ENCODE measurements around the gene FCHSD2.

FCHSD2 gene

GRCh38 chr11:72930008-72930407, 212.1 kb downstream of the FCHSD2 start:
- TF ChIP-seq FOXP2 (optimal IDR thresholded peaks at IDR 0.05; ENCODE audit: borderline replicate concordance, extremely low read depth, extremely low read length, insufficient read depth) (no peak), SIN3A (IDR thresholded peaks at IDR 0.05; ENCODE audit: borderline replicate concordance, insufficient read depth, low read length) (no peak), POLR2AphosphoS5 (IDR thresholded peaks at IDR 0.05; ENCODE audit: low read depth, low read length) (no peak), REST (IDR thresholded peaks at IDR 0.05; ENCODE audit: insufficient read depth in 1 of 2, low read depth in 2 of 2, low read length in 2 of 2) (no peak)

GRCh38 chr11:72929256-72929655, 212.9 kb downstream of the FCHSD2 start:
- TF ChIP-seq SIN3A (IDR thresholded peaks at IDR 0.05; ENCODE audit: borderline replicate concordance, insufficient read depth, low read length) (no peak), POLR2AphosphoS5 (IDR thresholded peaks at IDR 0.05; ENCODE audit: low read depth, low read length) (no peak), FOXP2 (optimal IDR thresholded peaks at IDR 0.05; ENCODE audit: borderline replicate concordance, extremely low read depth, extremely low read length, insufficient read depth) (no peak), REST (IDR thresholded peaks at IDR 0.05; ENCODE audit: insufficient read depth in 1 of 2, low read depth in 2 of 2, low read length in 2 of 2) (no peak), TAF1 (IDR thresholded peaks at IDR 0.05; ENCODE audit: borderline replicate concordance, insufficient read depth, low read length) (no peak)

GRCh38 chr11:72927380-72927779, 214.7 kb downstream of the FCHSD2 start:
- TF ChIP-seq SIN3A (IDR thresholded peaks at IDR 0.05; ENCODE audit: borderline replicate concordance, insufficient read depth, low read length) (no peak), FOXP2 (optimal IDR thresholded peaks at IDR 0.05; ENCODE audit: borderline replicate concordance, extremely low read depth, extremely low read length, insufficient read depth) (no peak), TAF1 (IDR thresholded peaks at IDR 0.05; ENCODE audit: borderline replicate concordance, insufficient read depth, low read length) (no peak), POLR2AphosphoS5 (IDR thresholded peaks at IDR 0.05; ENCODE audit: low read depth, low read length) (no peak), REST (IDR thresholded peaks at IDR 0.05; ENCODE audit: insufficient read depth in 1 of 2, low read depth in 2 of 2, low read length in 2 of 2) (no peak)

GRCh38 chr11:72926076-72926475, 216.0 kb downstream of the FCHSD2 start:
- TF ChIP-seq TAF1 (IDR thresholded peaks at IDR 0.05; ENCODE audit: borderline replicate concordance, insufficient read depth, low read length): no peak

- no peak for TF ChIP-seq SIN3A (IDR thresholded peaks at IDR 0.05; ENCODE audit: borderline replicate concordance, insufficient read depth, low read length)
- no peak for TF ChIP-seq POLR2AphosphoS5 (IDR thresholded peaks at IDR 0.05; ENCODE audit: low read depth, low read length)
- TF ChIP-seq REST (IDR thresholded peaks at IDR 0.05; ENCODE audit: insufficient read depth in 1 of 2, low read depth in 2 of 2, low read length in 2 of 2): no peak
- no peak for TF ChIP-seq TAF1 (IDR thresholded peaks at IDR 0.05; ENCODE audit: borderline replicate concordance, insufficient read depth, low read length)
- TF ChIP-seq FOXP2 (optimal IDR thresholded peaks at IDR 0.05; ENCODE audit: borderline replicate concordance, extremely low read depth, extremely low read length, insufficient read depth): no peak
Measured at GRCh38 chr11:72925656-72926055, 216.5 kb downstream of the FCHSD2 start.

All from PFSK-1 (cell line).